ENCODE results near the gene GLI1.
"Not testable (repeated sequence)": the region's sequence is repeated elsewhere in the genome, so short reads cannot be mapped to it uniquely, and the experiment has no call there.

GLI1 gene

DNA sequence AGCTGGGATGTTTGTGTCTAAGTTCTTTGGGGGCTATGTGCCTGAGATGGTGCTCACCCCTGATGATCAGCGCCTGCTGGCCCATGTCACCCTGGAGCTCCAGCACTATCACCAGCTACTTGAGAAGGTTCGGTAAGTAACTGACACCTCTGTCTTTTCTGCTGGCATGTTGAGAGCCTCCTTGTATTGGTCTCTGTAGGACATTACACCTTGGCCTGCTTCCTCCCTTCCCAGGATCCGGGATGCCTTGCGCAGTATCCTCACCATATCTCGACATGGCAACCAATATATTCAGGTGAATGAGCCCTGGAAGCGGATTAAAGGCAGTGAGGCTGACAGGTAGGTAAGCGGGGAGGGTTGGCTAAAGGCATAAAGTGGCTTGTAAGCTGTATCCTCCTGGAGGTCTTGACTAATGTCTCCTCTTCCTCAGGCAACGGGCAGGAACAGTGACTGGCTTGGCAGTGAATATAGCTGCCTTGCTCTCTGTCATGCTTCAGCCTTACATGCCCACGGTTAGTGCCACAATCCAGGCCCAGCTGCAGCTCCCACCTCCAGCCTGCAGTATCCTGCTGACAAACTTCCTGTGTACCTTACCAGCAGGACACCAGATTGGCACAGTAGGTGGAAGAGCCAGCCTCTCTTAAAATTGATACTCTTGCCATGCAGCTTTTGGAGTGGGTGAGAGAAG is 55.3 kb downstream of the GLI1 start:
- no peak overlapping the region for H3K4me3 ChIP-seq (ENCODE audit: low read depth, low read length)

GRCh38 chr12:57515408-57515933 is 55.9 kb downstream of the GLI1 start:
- TF ChIP-seq, protein P1, sequence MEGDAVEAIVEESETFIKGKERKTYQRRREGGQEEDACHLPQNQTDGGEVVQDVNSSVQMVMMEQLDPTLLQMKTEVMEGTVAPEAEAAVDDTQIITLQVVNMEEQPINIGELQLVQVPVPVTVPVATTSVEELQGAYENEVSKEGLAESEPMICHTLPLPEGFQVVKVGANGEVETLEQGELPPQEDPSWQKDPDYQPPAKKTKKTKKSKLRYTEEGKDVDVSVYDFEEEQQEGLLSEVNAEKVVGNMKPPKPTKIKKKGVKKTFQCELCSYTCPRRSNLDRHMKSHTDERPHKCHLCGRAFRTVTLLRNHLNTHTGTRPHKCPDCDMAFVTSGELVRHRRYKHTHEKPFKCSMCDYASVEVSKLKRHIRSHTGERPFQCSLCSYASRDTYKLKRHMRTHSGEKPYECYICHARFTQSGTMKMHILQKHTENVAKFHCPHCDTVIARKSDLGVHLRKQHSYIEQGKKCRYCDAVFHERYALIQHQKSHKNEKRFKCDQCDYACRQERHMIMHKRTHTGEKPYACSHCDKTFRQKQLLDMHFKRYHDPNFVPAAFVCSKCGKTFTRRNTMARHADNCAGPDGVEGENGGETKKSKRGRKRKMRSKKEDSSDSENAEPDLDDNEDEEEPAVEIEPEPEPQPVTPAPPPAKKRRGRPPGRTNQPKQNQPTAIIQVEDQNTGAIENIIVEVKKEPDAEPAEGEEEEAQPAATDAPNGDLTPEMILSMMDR (conservative IDR thresholded peaks at IDR 0.05; ENCODE audit: low read depth, low read length) = no peak
- DNase-seq (ENCODE audit: low read depth) = no peak

More for the DNA sequence above, 55.3 kb downstream of the GLI1 start:
- no peak for DNase-seq (ENCODE audit: low read depth)
- TF ChIP-seq, protein P1 (conservative IDR thresholded peaks at IDR 0.05; ENCODE audit: low read depth, low read length) = no peak

DNA sequence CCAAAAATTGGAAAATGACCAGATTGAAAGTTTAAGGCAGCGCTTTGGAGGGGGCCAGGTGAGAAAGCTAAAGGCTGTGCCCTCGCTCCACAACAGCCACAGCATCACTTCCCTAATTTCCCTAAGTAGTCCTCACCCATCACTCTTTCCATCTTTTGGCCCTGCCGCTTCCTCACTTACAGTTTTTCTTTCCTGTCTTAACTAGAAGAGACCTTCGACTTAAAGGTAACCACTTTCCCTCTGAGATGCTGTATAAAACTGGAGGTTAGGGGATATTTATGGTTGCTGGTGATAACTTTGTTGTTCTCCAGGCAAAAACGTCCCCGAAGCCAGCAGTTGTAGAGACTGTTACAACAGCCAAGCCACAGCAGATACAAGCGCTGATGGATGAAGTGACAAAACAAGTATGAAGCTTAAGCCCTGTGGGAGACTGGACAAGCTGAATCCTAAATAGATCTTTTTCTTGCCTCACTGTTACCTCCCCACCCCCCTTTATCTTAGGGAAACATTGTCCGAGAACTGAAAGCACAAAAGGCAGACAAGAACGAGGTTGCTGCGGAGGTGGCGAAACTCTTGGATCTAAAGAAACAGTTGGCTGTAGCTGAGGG is 56.5 kb downstream of the GLI1 start:
- H3K4me3 ChIP-seq (ENCODE audit: low read depth, low read length) = no peak overlapping the region
- TF ChIP-seq, protein P1 (conservative IDR thresholded peaks at IDR 0.05; ENCODE audit: low read depth, low read length) = no peak
- DNase-seq (ENCODE audit: low read depth) = no peak

More at GRCh38 chr12:57515408-57515933, 55.9 kb downstream of the GLI1 start:
- no peak overlapping the region for H3K4me3 ChIP-seq (ENCODE audit: low read depth, low read length)

DNA sequence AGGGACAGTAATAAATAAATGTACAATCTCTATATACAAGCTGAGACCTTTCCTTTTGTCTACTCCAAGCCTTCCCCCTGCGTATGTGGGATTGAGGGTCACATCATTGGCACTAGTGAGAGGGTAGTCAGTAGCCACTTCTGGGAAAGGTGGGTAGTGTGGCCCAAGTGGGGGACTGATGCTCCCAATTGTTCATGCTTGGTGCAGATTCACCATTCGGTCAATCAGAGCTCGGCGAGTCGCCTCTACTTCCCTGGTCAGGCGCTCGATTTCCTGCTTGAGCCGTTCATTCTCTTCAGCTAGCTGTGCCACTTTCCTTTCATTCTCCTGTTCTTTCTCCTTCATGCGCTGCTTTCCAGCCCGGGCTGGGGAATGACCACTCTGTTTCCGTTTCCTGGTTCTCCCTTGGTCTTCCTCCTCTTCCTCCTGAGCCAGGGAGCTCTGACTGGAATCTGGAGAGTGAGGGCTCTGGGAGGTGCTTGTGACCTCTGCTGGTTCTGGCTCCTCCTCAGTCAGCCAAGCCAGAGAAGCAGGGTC is 57.1 kb downstream of the GLI1 start:
- no peak for DNase-seq (ENCODE audit: low read depth)
- TF ChIP-seq, protein P1 (conservative IDR thresholded peaks at IDR 0.05; ENCODE audit: low read depth, low read length) = no peak
- peak overlapping the region; percentile 9 for H3K4me3 ChIP-seq (ENCODE audit: low read depth, low read length)

- TF ChIP-seq, protein P1 (conservative IDR thresholded peaks at IDR 0.05; ENCODE audit: low read depth, low read length) = no peak
- peak; percentile 25 for DNase-seq (ENCODE audit: low read depth)
- no peak overlapping the region for H3K4me3 ChIP-seq (ENCODE audit: low read depth, low read length)
These were observed 57.6 kb downstream of the GLI1 start for GRCh38 chr12:57517187-57517586.

- not testable (repeated sequence) for DNase-seq (ENCODE audit: low read depth)
- peak overlapping the region; percentile 92 for H3K4me3 ChIP-seq (ENCODE audit: low read depth, low read length)
These were observed 58.1 kb downstream of the GLI1 start for GRCh38 chr12:57517718-57518117.

DNA sequence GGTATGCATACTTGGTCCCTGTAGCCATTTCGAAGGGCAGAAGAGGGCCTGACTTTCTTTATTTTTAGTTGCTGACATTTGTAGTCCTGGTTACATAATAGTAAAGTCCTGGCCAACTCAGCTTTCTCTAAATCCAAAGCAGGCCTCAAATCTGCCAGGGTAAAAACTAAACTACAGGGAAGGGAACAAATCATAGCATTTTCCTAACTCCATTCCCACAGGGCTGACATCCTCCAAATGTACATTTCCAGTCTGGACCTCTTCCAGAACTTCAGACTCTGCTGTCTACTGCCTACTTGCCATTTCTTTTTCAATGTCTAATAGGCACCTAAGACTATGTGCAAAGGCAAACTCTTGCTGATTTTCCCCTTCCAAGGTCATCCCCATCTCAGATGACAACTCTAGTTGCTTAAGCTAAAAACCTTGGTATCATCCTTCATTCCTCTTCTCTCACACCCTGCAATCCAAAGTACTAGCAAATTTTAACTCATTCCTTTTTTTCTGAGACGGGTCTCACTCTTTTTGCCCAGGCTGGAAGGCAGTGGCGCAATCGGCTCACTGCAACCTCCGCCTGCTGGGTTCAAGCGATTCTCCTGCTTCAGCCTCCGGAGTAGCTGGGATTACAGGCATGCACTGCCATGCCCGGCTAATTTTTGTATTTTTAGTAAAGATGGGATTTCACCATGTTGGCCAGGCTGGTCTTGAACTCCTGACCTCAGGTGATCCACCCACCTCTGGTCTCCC is 58.8 kb downstream of the GLI1 start:
- H3K4me3 ChIP-seq (ENCODE audit: low read depth, low read length) = peak overlapping the region; percentile 92
- peak; percentile 22 for DNase-seq (ENCODE audit: low read depth)
- TF ChIP-seq, protein P1 (conservative IDR thresholded peaks at IDR 0.05; ENCODE audit: low read depth, low read length) = no peak
